Measurements from ENCODE around the gene SP4.

DNA sequence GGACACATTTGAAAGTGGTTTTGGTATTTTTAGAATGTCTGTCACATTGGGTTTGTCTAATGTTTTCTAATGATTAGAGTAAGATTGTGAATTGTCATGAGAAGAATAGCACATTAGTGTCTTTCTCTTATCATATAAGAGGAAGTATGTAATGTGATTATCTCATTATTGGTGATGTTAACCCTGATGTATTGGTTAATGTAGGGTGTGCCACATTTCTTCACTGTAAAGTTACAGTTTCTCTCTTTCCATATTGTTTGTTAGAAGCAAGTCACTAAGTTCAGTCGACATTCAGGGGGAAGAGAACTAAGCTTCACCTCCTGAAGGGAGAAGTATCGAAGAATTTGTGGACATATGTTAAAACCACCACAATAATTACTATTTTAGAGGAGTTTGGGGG lies 58.6 kb downstream of the SP4 start:
- TF ChIP-seq, protein P1, sequence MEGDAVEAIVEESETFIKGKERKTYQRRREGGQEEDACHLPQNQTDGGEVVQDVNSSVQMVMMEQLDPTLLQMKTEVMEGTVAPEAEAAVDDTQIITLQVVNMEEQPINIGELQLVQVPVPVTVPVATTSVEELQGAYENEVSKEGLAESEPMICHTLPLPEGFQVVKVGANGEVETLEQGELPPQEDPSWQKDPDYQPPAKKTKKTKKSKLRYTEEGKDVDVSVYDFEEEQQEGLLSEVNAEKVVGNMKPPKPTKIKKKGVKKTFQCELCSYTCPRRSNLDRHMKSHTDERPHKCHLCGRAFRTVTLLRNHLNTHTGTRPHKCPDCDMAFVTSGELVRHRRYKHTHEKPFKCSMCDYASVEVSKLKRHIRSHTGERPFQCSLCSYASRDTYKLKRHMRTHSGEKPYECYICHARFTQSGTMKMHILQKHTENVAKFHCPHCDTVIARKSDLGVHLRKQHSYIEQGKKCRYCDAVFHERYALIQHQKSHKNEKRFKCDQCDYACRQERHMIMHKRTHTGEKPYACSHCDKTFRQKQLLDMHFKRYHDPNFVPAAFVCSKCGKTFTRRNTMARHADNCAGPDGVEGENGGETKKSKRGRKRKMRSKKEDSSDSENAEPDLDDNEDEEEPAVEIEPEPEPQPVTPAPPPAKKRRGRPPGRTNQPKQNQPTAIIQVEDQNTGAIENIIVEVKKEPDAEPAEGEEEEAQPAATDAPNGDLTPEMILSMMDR (conservative IDR thresholded peaks at IDR 0.05; ENCODE audit: low read depth, low read length): no peak
- no peak for TF ChIP-seq POLR2A (IDR thresholded peaks at IDR 0.05; ENCODE audit: low read depth, low read length)
- TF ChIP-seq RAD21 (IDR thresholded peaks at IDR 0.05; ENCODE audit: low read length): no peak
- TF ChIP-seq, protein P2, sequence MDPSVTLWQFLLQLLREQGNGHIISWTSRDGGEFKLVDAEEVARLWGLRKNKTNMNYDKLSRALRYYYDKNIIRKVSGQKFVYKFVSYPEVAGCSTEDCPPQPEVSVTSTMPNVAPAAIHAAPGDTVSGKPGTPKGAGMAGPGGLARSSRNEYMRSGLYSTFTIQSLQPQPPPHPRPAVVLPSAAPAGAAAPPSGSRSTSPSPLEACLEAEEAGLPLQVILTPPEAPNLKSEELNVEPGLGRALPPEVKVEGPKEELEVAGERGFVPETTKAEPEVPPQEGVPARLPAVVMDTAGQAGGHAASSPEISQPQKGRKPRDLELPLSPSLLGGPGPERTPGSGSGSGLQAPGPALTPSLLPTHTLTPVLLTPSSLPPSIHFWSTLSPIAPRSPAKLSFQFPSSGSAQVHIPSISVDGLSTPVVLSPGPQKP (IDR thresholded peaks at IDR 0.05; ENCODE audit: borderline replicate concordance, low read depth, low read length): no peak
- no peak for TF ChIP-seq MXI1 (IDR thresholded peaks at IDR 0.05; ENCODE audit: borderline replicate concordance, low read depth, low read length)
- no peak for TF ChIP-seq RFX5 (IDR thresholded peaks at IDR 0.05; ENCODE audit: low read depth, low read length)
- TF ChIP-seq RCOR1 (IDR thresholded peaks at IDR 0.05; ENCODE audit: insufficient replicate concordance, low read length): no peak
- TF ChIP-seq CEBPB (IDR thresholded peaks at IDR 0.05; ENCODE audit: low read depth, low read length): no peak
- TF ChIP-seq, protein P3, sequence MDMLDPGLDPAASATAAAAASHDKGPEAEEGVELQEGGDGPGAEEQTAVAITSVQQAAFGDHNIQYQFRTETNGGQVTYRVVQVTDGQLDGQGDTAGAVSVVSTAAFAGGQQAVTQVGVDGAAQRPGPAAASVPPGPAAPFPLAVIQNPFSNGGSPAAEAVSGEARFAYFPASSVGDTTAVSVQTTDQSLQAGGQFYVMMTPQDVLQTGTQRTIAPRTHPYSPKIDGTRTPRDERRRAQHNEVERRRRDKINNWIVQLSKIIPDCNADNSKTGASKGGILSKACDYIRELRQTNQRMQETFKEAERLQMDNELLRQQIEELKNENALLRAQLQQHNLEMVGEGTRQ (IDR thresholded peaks at IDR 0.05; ENCODE audit: low read depth, low read length): no peak
- TF ChIP-seq CHD1 (IDR thresholded peaks at IDR 0.05; ENCODE audit: low read depth, low read length): no peak
- no peak for TF ChIP-seq BHLHE40 (IDR thresholded peaks at IDR 0.05; ENCODE audit: low read depth, low read length)
- no peak for TF ChIP-seq MAZ (IDR thresholded peaks at IDR 0.05; ENCODE audit: borderline replicate concordance, low read depth, low read length)
- no peak for TF ChIP-seq FOS (IDR thresholded peaks at IDR 0.05; ENCODE audit: low read depth, low read length)
- no peak for TF ChIP-seq MAFK (IDR thresholded peaks at IDR 0.05; ENCODE audit: low read depth, low read length)
